NCI-H524 treated with DMSO at 0.1 percent for 48 hours (cell line): Measurements from ENCODE around the gene ZNF438.

Experiments
- DNase-seq: peaks from one replicate; lab custom pipeline; 2025; lab: John Stamatoyannopoulos, UW

ZNF438 gene

DNA sequence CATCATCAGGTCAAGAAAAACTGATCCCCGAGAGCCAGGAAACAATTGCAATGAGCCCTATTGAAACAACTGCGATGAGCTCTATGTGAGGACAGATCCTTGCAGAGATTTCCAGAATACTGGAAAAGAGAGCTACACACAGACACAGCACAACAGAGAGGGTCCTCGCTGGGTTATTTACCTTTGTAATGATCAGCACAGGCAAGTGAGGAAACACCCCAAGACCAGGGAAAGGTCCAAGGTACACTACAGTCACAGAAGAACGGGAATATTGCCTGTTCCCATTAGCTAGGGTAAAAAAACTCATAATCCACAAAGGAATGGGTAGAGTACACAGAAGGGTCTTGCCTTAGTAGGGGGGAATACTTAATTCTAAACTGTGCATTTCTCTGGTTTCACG, 152.7 kb downstream of the ZNF438 start:
- DNase-seq, result no peak

DNA sequence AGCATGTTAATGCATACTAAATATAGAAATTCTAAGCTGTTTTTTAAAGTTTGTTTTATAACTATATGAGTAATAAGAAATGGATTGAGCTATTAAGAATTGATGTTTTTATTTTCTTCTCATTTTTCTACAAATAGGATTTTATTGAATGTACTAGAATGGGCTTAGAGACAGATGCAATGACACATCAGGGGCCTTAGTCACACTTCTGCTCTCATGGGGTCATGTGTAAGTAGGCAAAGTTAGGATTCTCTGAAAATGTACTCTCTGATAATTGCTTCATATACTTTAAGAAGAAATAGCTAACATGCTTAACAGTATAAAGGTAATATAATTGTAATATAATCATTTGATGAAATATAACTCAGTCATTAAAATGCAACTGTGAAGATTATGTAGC, 154.6 kb downstream of the ZNF438 start:
- DNase-seq, result no peak

DNA sequence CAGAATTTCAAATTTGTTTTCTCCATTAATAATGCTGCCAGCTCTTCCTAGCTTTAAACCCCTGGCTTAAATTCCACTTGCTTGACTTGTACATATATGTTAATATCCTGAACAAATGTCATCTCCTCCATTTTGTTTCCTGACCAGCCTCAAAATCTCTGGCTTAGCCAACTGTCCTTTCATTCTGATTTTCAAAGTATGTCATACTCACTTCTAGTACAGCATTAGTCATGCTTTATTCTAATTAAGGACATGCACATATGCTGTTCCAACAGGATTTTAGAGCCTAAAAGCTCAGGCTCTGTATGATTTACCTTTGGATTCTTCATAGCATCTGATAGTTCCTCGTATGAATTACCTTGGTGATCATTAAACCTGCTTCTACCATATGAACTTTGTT, 158.3 kb downstream of the ZNF438 start:
- DNase-seq, result peak; percentile 15

DNA sequence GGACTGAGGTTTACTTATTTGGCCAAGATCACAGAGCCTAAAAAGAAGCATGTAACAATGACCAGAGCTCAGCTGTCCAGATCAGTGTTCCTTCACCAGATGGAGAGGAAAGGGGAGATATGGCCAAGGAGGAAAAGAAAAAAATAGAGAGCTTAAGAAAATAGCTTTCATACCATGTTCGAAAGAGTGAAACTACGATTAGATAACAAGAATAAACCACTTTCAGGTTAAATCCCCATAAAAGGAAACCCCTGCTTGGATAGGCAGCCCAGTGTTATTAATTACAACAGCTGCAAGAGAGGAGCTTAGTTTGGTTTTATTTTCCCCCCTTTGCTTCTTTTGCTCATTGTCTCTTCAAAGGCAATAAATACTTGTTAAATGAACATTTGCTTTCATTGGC, 160.8 kb downstream of the ZNF438 start:
- no peak for DNase-seq

DNA sequence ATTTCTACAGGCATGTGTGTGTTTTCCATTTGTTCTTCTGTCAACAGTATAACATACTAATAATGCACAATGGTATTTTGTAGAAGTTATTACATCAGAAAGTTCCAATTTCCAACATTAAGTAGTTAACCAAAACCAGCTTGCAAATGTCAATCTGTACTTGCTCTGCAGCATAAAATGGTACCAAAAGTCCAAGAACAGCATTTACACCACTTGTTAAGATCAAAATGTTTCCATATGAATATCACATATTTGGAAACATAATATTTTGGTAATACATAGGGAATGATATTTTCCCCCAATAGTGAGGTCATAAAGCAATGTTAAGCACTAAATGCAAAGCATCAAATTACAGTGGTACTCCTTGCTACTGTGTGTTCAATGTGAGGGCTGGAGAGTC, 162.1 kb downstream of the ZNF438 start:
- no peak for DNase-seq

DNA sequence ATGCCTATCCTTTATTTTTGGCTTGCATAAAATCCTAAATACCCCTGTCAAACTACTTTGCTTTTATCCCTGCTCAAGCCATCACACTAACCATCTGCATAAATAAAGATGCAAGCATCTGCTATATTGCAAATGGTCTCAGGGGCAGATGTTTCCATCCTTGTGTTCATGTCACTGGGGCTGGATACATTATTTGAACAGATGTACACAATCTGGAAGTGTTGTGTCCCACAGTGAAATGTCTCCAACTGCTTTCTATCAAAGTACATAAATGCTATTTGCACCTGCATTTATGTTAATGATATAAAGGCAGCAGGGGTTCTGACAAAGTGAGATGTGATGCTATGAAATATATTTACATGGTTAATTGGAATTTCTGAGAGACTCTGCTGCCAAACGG, 163.1 kb downstream of the ZNF438 start:
- DNase-seq, result peak; percentile 72

DNA sequence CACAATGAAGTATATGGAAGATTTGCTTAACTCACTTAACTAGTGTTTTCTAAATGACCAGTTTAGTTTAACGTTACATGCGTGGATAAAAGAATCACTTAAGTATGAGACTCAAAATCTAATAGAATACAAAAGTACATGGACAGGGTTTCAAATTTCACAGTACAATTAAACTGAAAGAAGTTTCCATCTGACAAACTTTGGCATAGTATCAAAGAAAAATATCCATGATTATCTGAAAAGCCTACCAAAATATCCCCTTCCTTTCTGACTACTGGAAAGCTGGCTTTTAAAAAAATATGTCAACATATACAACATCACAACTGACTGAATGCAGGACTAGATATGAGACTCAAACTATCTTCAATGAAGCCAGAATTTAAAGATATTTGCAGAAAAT, 164.8 kb downstream of the ZNF438 start:
- DNase-seq, result no peak

DNA sequence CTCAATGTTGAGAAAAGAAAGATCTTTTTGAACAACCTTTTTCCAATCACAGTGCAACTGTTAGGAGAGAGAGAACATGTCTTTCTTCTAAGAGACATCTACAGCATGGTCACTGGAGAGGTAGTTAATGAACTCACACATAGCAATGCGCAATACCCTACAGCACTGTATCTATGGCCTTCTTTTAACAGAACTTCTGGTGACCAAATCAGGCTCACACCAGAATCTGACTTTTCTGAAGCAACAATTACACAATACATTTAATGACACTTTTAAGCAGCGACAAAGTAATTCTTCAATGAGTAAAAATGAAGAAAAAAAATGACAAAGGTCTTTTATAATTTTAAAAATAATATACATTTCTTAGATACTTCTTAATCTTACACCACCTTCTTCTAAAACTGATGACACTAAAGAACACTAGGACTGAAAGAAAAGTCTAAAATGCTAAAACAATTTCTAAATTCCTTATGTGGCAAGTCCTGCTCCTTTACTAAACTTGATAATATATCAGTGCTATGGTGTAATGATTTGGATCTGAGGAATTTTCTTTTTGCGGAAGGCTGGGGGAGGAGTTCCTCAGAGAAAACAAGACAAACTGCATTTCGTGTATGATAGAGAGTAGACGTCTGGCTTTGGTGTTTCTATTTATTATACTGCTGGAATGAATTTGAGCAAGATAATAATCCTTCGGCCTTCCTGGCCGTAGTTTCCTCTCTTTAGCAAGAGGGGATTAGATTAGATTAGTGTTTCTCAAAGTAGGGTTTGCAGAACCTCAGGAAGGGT, 166.3 kb downstream of the ZNF438 start:
- no peak for DNase-seq

DNA sequence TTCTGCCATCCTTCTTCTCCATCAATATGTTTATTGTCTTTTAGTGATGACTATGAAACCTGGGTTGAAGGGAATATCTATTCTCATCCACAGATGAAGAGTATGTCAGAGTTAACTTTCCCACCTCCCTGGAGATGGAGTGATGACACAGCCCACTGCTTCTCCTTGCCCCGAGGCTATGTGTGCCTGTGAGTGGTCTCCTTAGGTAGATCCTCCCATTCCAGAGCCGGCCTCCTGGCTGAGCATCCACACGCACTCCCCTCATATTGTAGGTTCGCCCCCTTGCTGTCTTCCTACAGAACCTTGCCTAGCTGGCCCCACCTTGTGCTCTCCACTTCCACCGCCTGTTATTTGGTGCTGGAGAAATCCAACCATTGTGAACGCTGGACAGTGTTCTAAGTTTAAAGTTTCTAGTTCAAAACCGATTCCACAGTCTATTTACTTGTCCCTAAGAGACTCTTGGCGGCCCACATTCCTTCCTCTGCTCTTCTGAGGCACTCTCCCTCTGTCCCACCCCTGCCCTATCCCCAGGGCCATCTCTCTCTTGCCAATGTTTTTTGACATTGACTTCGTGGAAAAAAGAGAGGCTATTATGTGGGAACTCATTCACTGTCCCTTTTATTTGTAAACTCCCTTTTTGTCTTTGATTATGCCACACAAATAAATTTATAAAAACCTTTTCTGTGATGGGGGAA, 168.0 kb downstream of the ZNF438 start:
- no peak for DNase-seq

DNA sequence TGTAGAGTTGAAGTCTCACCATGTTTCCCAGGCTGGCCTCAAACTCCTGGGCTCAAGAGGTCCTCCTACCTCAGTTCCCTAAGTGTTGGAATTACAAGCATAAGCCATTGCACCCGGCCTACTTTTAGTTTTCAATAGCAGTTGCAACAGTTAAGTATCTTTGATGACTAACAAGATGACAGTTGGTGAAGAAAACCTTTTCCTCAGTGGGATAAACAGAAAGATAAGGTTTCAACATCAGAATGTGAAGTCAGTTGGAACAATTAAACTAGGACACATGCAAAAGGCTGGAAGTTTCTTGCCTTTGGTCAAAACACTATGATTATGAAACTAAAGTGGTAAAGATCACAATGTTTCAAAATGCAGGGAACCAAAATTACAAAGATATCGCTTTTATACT, 169.2 kb downstream of the ZNF438 start:
- DNase-seq, result no peak

DNA sequence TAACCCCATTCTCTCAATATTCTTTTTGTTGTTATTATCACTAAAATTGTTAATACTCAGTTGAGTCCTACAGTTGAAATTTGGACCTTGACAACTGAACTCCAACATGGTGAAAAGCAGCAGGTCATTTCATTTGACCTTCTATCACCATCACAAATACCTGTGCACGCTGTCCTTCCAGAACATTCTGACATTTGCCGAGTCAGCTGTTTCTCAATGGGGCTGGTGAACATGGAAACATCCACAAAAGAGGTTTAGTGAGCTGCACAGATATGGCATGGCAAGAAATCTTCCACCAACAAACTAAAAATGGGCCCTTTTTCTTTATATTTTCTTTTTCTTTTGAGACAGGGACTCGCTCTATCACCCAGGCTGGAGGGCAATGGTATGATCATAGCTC, 169.7 kb downstream of the ZNF438 start:
- no peak for DNase-seq

DNA sequence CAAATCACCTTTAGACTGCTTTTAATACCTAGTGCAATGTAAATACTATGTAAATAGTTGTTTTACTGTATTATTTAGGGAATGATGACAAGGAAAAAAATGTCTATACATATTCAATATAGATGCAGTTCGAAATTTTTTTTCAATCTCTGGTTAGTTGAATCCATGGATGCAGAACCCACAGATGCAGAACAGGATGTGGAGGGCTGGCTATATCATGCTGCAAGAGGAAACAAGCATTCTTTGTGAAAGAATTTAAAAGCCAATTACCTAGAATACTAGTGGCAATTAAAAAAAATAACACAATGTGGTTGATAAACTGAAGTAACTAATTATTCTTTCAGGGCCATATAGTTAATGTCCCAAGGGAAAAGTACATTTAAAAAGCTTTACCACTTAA, 170.4 kb downstream of the ZNF438 start:
- DNase-seq, result no peak

DNA sequence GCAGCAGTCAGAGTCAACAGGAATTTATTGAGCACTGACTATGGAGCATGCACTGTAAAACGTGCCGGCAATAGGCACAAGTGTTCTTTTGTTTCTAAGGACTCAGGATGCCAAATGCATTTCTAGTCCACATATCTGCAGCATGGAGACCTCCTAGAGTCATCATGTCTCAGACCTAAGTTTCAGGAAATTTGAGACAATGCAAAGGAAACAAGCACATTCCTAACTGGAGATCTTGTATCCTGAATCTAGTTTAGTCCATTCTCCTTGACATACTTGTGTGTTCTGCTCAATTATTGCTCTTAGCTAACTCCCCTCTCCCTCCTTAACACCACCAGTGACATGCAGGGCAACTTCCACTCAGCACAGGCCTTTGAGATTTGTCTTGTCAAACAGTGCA, 173.2 kb downstream of the ZNF438 start:
- DNase-seq, result no peak

DNA sequence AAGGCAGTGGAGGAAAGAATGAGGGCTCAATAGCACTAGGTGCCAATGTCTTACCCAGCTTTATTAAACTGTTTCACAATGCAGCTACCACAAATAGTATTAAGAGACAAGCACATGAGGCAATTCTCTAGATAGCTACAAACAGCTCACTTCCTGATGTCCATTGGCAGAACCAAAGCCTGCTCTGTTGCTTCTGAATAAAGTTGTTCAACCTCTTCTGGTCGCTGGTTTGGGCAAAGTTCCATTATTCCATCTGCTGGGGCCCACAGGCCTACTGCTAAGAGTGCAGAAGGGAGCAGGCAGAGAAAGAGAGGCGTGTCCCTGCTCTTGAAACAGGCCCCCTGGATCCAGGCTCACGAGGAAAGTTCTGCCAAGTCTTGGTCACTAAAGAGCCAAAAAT, 173.9 kb downstream of the ZNF438 start:
- no peak for DNase-seq

DNA sequence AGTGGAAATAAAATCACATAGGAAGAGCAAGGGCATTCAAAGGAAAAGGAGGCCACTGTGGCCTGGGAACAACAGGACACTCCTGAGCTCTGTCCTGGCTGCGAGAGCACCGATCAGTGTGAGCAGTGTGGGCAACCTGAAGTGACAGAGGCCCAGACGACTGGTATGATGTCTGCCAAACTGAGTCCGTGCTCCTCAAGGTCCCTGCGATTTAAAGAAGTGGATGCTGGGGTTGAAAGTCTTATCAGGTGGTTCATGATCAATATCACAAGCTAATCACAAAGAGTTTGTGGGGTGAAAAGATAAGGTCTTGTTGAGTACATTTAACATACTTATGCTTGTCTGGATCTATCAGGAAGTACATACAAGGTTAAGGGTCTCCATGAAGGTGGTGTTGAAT, 176.5 kb downstream of the ZNF438 start:
- DNase-seq, result no peak

DNA sequence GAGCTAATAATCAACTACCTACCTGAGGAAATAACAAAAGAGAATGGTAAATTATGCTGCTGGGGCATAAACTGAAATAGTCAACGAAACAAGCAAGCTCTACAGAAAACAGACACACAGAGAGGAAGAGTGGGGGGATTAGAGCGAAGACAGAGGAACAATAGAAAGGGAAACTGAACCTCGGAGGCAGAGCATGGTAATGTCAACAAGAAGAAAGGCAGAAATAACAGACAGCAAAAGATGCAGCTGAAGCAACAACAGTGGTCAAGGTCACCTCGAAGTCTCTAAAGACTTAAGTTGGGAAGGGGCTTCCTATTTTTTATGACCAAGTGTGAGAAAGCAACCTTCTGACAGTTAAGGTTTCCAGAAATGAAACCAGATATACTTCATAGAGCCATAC, 177.0 kb downstream of the ZNF438 start:
- DNase-seq, result no peak

DNA sequence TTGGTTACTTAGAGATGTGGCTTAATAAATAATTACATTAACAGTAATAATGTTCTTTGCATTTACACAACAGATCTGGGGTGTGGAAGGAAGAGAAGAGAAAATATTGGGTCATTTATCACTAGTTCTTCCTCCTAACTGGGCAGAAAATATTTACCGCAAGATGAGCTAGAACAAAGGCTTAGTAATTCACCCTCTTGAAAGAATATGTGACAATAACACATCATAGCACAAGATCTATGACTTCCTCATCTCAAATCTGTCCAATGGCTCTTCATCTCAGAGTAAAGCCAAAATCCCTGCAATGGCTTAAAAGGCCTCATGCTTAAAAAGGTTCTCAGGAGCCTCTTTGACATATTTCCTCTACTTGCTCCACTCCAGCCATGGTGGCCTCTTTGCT, 178.6 kb downstream of the ZNF438 start:
- no peak for DNase-seq

DNA sequence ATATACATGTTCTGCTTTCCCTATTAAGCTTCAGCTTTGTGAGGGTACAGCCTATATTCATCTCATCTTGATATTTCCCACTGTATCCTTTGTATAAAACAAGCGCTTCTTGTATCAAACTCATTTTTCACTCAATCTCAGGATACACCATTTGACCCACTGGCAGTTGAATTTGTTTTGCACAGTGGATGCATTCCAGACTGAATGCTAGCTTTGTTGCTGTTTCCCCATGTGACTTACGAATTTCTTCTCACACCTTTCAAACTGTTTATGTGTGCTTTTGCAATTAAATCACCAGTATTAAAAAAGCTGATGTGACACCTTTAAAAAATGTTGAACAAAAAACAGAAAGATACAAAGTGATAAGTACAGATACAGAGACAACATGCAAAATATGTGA, 180.9 kb downstream of the ZNF438 start:
- DNase-seq, result no peak

DNA sequence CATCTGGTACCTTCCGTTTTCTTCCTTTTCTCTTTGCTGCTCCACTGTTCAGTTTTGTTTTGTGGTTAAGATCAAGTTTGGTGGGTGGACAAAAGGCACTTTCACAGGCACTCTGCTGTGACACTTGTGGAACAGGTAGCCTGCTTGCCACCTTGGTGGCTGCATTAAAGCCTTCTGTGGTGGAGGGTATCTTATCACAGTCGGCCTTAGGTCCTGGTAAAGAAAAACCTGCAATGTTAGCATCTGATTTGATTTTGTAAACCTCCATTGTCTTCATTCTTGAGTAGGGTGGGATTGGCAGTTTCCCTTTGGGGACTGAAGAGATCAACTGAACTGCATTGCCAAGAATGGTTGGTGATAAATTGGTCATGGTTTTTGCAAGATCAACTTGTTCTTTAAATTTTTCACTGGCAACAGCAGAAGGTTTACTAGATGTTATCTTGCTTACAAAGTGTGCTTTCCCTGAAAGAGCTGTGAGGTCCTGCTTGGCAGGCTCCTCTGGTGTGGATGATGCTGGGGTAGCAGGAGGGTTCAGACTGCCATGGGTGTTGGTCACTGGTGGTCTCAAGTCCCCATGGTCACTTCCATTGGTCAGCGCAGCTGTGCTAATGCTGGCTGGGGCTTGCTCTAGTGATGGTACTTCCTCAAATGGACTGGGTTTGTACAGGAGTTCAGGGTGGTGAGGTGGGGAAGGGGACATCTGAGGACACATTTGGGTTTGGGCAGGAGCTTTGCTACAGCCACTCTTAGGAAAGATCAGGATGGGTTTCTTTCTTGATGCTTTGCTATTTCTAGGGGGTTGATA, 182.2 kb downstream of the ZNF438 start:
- no peak for DNase-seq

DNA sequence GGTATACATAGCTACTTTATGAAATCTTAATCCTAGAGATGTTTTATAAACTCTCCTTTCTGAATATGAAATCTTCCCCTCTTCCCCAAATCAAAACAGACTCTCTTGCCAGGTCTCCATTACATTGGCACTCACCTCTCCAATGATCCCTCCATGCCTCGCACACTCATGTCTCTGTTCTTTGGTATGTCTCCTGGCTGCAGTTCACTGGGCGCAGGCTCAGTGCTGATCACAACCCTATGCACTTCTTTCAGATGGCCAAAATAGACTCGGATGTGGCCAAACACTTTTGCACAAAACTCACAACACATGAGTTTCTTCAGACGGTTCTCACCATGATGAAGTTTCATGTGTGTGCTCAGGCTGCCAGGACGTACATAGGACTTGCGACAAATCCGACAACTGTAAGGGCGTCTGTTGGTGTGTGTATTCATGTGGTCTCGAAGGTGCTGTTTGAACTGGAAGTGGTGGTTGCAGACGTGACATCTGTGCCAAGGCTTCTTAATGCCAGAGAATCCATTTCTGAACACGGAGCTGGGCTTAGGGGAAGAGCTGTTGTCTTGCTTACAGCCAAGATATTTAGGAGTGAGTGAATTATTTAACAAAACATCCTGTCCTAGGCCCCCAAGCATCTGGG, 183.2 kb downstream of the ZNF438 start:
- DNase-seq, result no peak

DNA sequence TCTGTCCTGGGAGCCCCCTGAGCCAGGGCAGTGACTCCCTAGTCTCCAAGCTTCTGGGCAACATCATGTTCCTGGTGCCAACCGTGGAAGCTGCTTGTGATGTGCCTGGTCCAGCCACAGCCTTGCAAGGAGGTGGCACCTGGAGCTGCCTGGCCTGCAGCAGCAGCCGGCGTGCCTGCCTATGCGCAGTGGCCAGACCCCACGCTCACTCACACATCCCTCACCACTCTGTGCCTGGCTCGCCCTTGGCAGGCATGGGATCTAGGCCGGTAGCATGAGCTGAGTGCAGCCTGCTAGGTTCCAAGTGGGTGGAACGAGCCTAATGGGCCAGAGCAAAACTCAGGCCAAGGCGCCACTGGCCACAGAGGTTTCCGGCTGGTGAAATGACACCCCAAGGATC, 184.0 kb downstream of the ZNF438 start:
- no peak for DNase-seq

DNA sequence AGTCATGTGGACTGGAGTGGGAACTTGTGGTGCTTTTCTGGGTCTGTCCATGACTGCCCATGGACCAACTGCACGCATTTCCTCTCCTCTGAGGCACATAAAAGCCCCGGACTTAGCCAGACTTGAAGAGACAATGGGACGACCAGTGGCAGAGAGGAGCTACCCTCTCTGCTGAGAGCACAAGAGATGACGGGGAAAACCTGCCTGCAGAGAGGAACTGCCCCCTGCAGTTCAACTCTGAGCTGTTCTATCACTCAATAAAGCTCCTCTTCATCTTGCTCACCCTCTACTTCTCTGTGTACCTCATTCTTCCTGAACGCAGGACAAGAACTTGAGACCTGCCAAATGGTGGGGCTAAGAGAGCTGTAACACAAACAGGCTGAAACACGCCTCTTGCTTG, 184.5 kb downstream of the ZNF438 start:
- DNase-seq, result no peak

DNA sequence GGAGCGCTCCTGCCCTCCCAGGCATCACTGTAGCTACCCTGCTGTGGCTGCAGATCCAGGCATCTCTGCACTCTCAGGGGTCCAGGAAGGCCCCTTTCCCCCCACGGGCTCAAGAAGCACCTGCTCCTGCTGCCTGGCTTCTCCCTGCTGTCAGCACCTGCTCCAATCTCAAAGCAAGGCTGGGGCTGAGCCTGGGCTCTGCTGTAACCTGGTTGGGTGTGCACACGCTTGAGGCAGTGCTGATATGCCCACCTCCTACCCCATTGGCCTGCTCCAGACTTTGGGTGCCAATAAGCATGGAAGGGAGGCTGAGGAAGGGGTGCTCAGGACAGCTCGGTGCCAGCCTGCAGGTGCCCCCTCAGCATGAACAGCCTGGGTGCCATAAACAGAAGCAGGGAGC, 185.0 kb downstream of the ZNF438 start:
- DNase-seq, result no peak
